ENCODE measurements around the gene GMDS. TPM values are rescaled to one million over a fixed set of nuclear protein-coding genes. Genes with fewer than 3 reads are reported as not detected.

The GMDS gene
- total RNA-seq, 1 experiment from 2014 or later = 27.6 TPM

GRCh38 chr6:2244261-2245102, 923 bp downstream of the GMDS start:
- H3K9me3 ChIP-seq (ENCODE audit: control insufficient read depth, low read depth, low read length) = no peaks in the 10 kb centered on the region
- TF ChIP-seq CTCF (conservative IDR thresholded peaks at IDR 0.05) = no peak
- no peak overlapping the region for H3K18ac ChIP-seq (ENCODE audit: insufficient read length, low read depth, low read length)
- no peak overlapping the region for H4K8ac ChIP-seq (replicated peaks; ENCODE audit: insufficient read length, low read depth, low read length)
- no peak overlapping the region for H2BK20ac ChIP-seq (ENCODE audit: low read depth, low read length, poor library complexity, severe bottlenecking)
- Mint-ChIP-seq H3K9me3 (no peaks in the 10 kb centered on the region), H3K27me3 (ENCODE audit: low read depth) (peaks cover 9% of the 10 kb centered on the region; the same call in 1 of the 2 replicates), H3K4me3 (peak overlapping the region; percentile 92 to 96), H3K4me1 (peaks cover 44 to 46% of the 10 kb centered on the region in 2 experiments), H3K27ac (peak overlapping the region in 1 of 3 experiments; percentile 73; a peak in 1 of 7 replicates), H3K36me3 (ENCODE audit: insufficient read depth in 1 of 3, low read depth in 3 of 3) (no peaks in the 10 kb centered on the region; a peak in 2 of 7 replicates)
- H3K4me2 ChIP-seq (ENCODE audit: insufficient read depth, insufficient read length, low read length) = peak overlapping the region; percentile 69
- H3K23ac ChIP-seq (ENCODE audit: insufficient read length, low read depth, low read length) = no peak overlapping the region
- H3K27ac ChIP-seq (ENCODE audit: insufficient read length, low read depth, low read length) = no peak overlapping the region
- no peak overlapping the region for H4K91ac ChIP-seq (ENCODE audit: insufficient read length, low read depth, low read length)
- no peak overlapping the region for H2AK5ac ChIP-seq (ENCODE audit: insufficient read length, low read length)
- H3K56ac ChIP-seq (ENCODE audit: insufficient read length, low read depth, low read length) = no peak overlapping the region
- peaks cover 8% of the 10 kb centered on the region for H3K23me2 ChIP-seq (ENCODE audit: insufficient read length, low read depth, low read length, poor library complexity, severe bottlenecking)
- no peak overlapping the region for H3K4ac ChIP-seq (ENCODE audit: low read depth, low read length)
- peak overlapping the region; percentile 34 for H3K14ac ChIP-seq (ENCODE audit: insufficient read depth, low read length)
- H4K5ac ChIP-seq (ENCODE audit: insufficient read length, low read depth, low read length) = no peak overlapping the region
- peak overlapping the region; percentile 17 for H3K9ac ChIP-seq (ENCODE audit: extremely low read depth, insufficient read length, low read length)
- H3T11ph ChIP-seq (ENCODE audit: low read length) = no peak overlapping the region
- no CpG with 5 or more reads among the region's 32 CpGs for WGBS (ENCODE audit: extremely low coverage, insufficient read length, low lambda C conversion rate)
- no peak for DNase-seq
- H2BK15ac ChIP-seq (ENCODE audit: low read depth, low read length) = no peak overlapping the region
- H4K20me1 ChIP-seq (ENCODE audit: control insufficient read depth, insufficient read depth, insufficient read length) = no peaks in the 10 kb centered on the region
- no peak overlapping the region for H2BK12ac ChIP-seq (ENCODE audit: insufficient read length, low read depth, low read length)
- H2BK120ac ChIP-seq (ENCODE audit: low read depth, low read length, poor library complexity, severe bottlenecking) = no peak overlapping the region
- H3K79me2 ChIP-seq (ENCODE audit: insufficient read depth, low read length) = peaks cover 2% of the 10 kb centered on the region; the same call in 1 of the 2 replicates
- no peaks in the 10 kb centered on the region for H3K27me3 ChIP-seq (ENCODE audit: insufficient read depth, low read length)
- no peak overlapping the region for H2AFZ ChIP-seq (ENCODE audit: low read length)
- H3K4me1 ChIP-seq (ENCODE audit: insufficient read depth, low read length) = peaks cover 8% of the 10 kb centered on the region
- no peak overlapping the region for H2BK5ac ChIP-seq (ENCODE audit: insufficient read length, low read length)
- no peaks in the 10 kb centered on the region for H3K79me1 ChIP-seq (ENCODE audit: insufficient read depth, low read depth, low read length, poor library complexity, severe bottlenecking)
